Measurements from ENCODE around the gene ITPKA. TPM values are rescaled to one million over a fixed set of nuclear protein-coding genes. Genes with fewer than 3 reads are reported as not detected.

ITPKA gene
- total RNA-seq, 1 experiment from 2014 or later = not detected

- Histone ChIP-seq H3K27ac (ENCODE audit: low read length) (no peak overlapping the region), H3K4me3 (ENCODE audit: low read length) (no peak overlapping the region), H3K9me2 (replicated peaks; ENCODE audit: insufficient read depth, low read length) (no peaks in the 10 kb centered on the region), H2AFZ (ENCODE audit: low read length) (no peak overlapping the region), H3K79me2 (ENCODE audit: low read length) (no peaks in the 10 kb centered on the region), H3K27me3 (ENCODE audit: low read length) (no peaks in the 10 kb centered on the region), H3K4me2 (ENCODE audit: low read depth, low read length, poor library complexity, severe bottlenecking) (no peak overlapping the region), H4K20me1 (ENCODE audit: insufficient read depth, low read depth, low read length) (no peaks in the 10 kb centered on the region), H3K36me3 (ENCODE audit: insufficient read depth, low read length) (peaks cover 48% of the 10 kb centered on the region), H3K9ac (ENCODE audit: low read length) (no peak overlapping the region), H3K9me3 (ENCODE audit: low read length) (no peaks in the 10 kb centered on the region), H3K4me1 (ENCODE audit: low read length) (no peaks in the 10 kb centered on the region)
- DNase-seq = no peak
Observed at GRCh38 chr15:41473418-41473817, 20.3 kb upstream of the ITPKA start.

- Histone ChIP-seq H3K4me2 (ENCODE audit: low read depth, low read length, poor library complexity, severe bottlenecking) (no peak overlapping the region), H3K9me3 (ENCODE audit: low read length) (no peaks in the 10 kb centered on the region), H3K9ac (ENCODE audit: low read length) (no peak overlapping the region), H4K20me1 (ENCODE audit: insufficient read depth, low read depth, low read length) (no peaks in the 10 kb centered on the region), H3K27me3 (ENCODE audit: low read length) (no peaks in the 10 kb centered on the region), H3K27ac (ENCODE audit: low read length) (no peak overlapping the region), H3K4me1 (ENCODE audit: low read length) (no peaks in the 10 kb centered on the region), H3K36me3 (ENCODE audit: insufficient read depth, low read length) (peaks cover 49% of the 10 kb centered on the region), H2AFZ (ENCODE audit: low read length) (no peak overlapping the region), H3K4me3 (ENCODE audit: low read length) (no peak overlapping the region), H3K79me2 (ENCODE audit: low read length) (no peaks in the 10 kb centered on the region), H3K9me2 (replicated peaks; ENCODE audit: insufficient read depth, low read length) (no peaks in the 10 kb centered on the region)
- DNase-seq = no peak
Observed at GRCh38 chr15:41474436-41474835, 19.2 kb upstream of the ITPKA start.

- no peaks in the 10 kb centered on the region for H3K4me1 ChIP-seq (ENCODE audit: low read length)
- H3K9ac ChIP-seq (ENCODE audit: low read length) = no peak overlapping the region
- DNase-seq = no peak
- H3K9me2 ChIP-seq (replicated peaks; ENCODE audit: insufficient read depth, low read length) = no peaks in the 10 kb centered on the region
- no peak overlapping the region for H3K4me3 ChIP-seq (ENCODE audit: low read length)
- peaks cover 46% of the 10 kb centered on the region for H3K36me3 ChIP-seq (ENCODE audit: insufficient read depth, low read length)
- H3K27me3 ChIP-seq (ENCODE audit: low read length) = no peaks in the 10 kb centered on the region
- H3K79me2 ChIP-seq (ENCODE audit: low read length) = no peaks in the 10 kb centered on the region
- no peak overlapping the region for H3K4me2 ChIP-seq (ENCODE audit: low read depth, low read length, poor library complexity, severe bottlenecking)
- no peaks in the 10 kb centered on the region for H4K20me1 ChIP-seq (ENCODE audit: insufficient read depth, low read depth, low read length)
- H3K27ac ChIP-seq (ENCODE audit: low read length) = no peak overlapping the region
- H2AFZ ChIP-seq (ENCODE audit: low read length) = no peak overlapping the region
- no peaks in the 10 kb centered on the region for H3K9me3 ChIP-seq (ENCODE audit: low read length)
Observed at GRCh38 chr15:41474941-41475340, 18.7 kb upstream of the ITPKA start.

GRCh38 chr15:41476416-41477048 is 17.1 kb upstream of the ITPKA start:
- no peaks in the 10 kb centered on the region for H4K20me1 ChIP-seq (ENCODE audit: insufficient read depth, low read depth, low read length)
- H3K9ac ChIP-seq (ENCODE audit: low read length) = no peak overlapping the region
- no peaks in the 10 kb centered on the region for H3K27me3 ChIP-seq (ENCODE audit: low read length)
- H3K4me1 ChIP-seq (ENCODE audit: low read length) = no peaks in the 10 kb centered on the region
- no peak overlapping the region for H3K4me3 ChIP-seq (ENCODE audit: low read length)
- DNase-seq = no peak
- no peak overlapping the region for H3K4me2 ChIP-seq (ENCODE audit: low read depth, low read length, poor library complexity, severe bottlenecking)
- H3K36me3 ChIP-seq (ENCODE audit: insufficient read depth, low read length) = peaks cover 41% of the 10 kb centered on the region
- no peak overlapping the region for H2AFZ ChIP-seq (ENCODE audit: low read length)
- no peaks in the 10 kb centered on the region for H3K79me2 ChIP-seq (ENCODE audit: low read length)
- no peak overlapping the region for H3K27ac ChIP-seq (ENCODE audit: low read length)
- H3K9me3 ChIP-seq (ENCODE audit: low read length) = no peaks in the 10 kb centered on the region
- H3K9me2 ChIP-seq (replicated peaks; ENCODE audit: insufficient read depth, low read length) = no peaks in the 10 kb centered on the region

- Histone ChIP-seq H3K36me3 (ENCODE audit: insufficient read depth, low read length) (peaks cover 42% of the 10 kb centered on the region), H3K27me3 (ENCODE audit: low read length) (no peaks in the 10 kb centered on the region), H3K4me1 (ENCODE audit: low read length) (no peaks in the 10 kb centered on the region), H3K4me2 (ENCODE audit: low read depth, low read length, poor library complexity, severe bottlenecking) (no peak overlapping the region), H3K9ac (ENCODE audit: low read length) (no peak overlapping the region), H3K4me3 (ENCODE audit: low read length) (no peak overlapping the region), H3K9me3 (ENCODE audit: low read length) (no peaks in the 10 kb centered on the region), H3K9me2 (replicated peaks; ENCODE audit: insufficient read depth, low read length) (no peaks in the 10 kb centered on the region), H3K27ac (ENCODE audit: low read length) (no peak overlapping the region), H2AFZ (ENCODE audit: low read length) (no peak overlapping the region), H4K20me1 (ENCODE audit: insufficient read depth, low read depth, low read length) (no peaks in the 10 kb centered on the region), H3K79me2 (ENCODE audit: low read length) (no peaks in the 10 kb centered on the region)
- no peak for DNase-seq
Observed at GRCh38 chr15:41480396-41481140, 13.1 kb upstream of the ITPKA start.

GRCh38 chr15:41482110-41482877 is 11.4 kb upstream of the ITPKA start:
- H4K20me1 ChIP-seq (ENCODE audit: insufficient read depth, low read depth, low read length) = no peaks in the 10 kb centered on the region
- no peaks in the 10 kb centered on the region for H3K9me2 ChIP-seq (replicated peaks; ENCODE audit: insufficient read depth, low read length)
- DNase-seq = no peak
- H3K9ac ChIP-seq (ENCODE audit: low read length) = no peak overlapping the region
- H3K9me3 ChIP-seq (ENCODE audit: low read length) = no peaks in the 10 kb centered on the region
- no peaks in the 10 kb centered on the region for H3K27me3 ChIP-seq (ENCODE audit: low read length)
- H3K4me2 ChIP-seq (ENCODE audit: low read depth, low read length, poor library complexity, severe bottlenecking) = no peak overlapping the region
- H3K4me1 ChIP-seq (ENCODE audit: low read length) = no peaks in the 10 kb centered on the region
- H3K27ac ChIP-seq (ENCODE audit: low read length) = no peak overlapping the region
- H3K4me3 ChIP-seq (ENCODE audit: low read length) = no peak overlapping the region
- no peaks in the 10 kb centered on the region for H3K79me2 ChIP-seq (ENCODE audit: low read length)
- no peak overlapping the region for H2AFZ ChIP-seq (ENCODE audit: low read length)
- peaks cover 25% of the 10 kb centered on the region for H3K36me3 ChIP-seq (ENCODE audit: insufficient read depth, low read length)

GRCh38 chr15:41483115-41483514 is 10.6 kb upstream of the ITPKA start:
- H3K4me1 ChIP-seq (ENCODE audit: low read length) = no peaks in the 10 kb centered on the region
- H3K9me3 ChIP-seq (ENCODE audit: low read length) = no peaks in the 10 kb centered on the region
- no peak overlapping the region for H2AFZ ChIP-seq (ENCODE audit: low read length)
- no peaks in the 10 kb centered on the region for H4K20me1 ChIP-seq (ENCODE audit: insufficient read depth, low read depth, low read length)
- H3K9me2 ChIP-seq (replicated peaks; ENCODE audit: insufficient read depth, low read length) = no peaks in the 10 kb centered on the region
- no peaks in the 10 kb centered on the region for H3K27me3 ChIP-seq (ENCODE audit: low read length)
- H3K27ac ChIP-seq (ENCODE audit: low read length) = no peak overlapping the region
- no peak overlapping the region for H3K4me3 ChIP-seq (ENCODE audit: low read length)
- H3K36me3 ChIP-seq (ENCODE audit: insufficient read depth, low read length) = peaks cover 22% of the 10 kb centered on the region
- H3K4me2 ChIP-seq (ENCODE audit: low read depth, low read length, poor library complexity, severe bottlenecking) = no peak overlapping the region
- H3K9ac ChIP-seq (ENCODE audit: low read length) = no peak overlapping the region
- no peaks in the 10 kb centered on the region for H3K79me2 ChIP-seq (ENCODE audit: low read length)
- DNase-seq = no peak

GRCh38 chr15:41483519-41483918 is 10.2 kb upstream of the ITPKA start:
- no peaks in the 10 kb centered on the region for H3K9me2 ChIP-seq (replicated peaks; ENCODE audit: insufficient read depth, low read length)
- no peak overlapping the region for H3K27ac ChIP-seq (ENCODE audit: low read length)
- H3K36me3 ChIP-seq (ENCODE audit: insufficient read depth, low read length) = peaks cover 22% of the 10 kb centered on the region
- no peak for DNase-seq
- H4K20me1 ChIP-seq (ENCODE audit: insufficient read depth, low read depth, low read length) = no peaks in the 10 kb centered on the region
- H3K4me3 ChIP-seq (ENCODE audit: low read length) = no peak overlapping the region
- H3K9me3 ChIP-seq (ENCODE audit: low read length) = no peaks in the 10 kb centered on the region
- no peak overlapping the region for H3K9ac ChIP-seq (ENCODE audit: low read length)
- no peak overlapping the region for H3K4me2 ChIP-seq (ENCODE audit: low read depth, low read length, poor library complexity, severe bottlenecking)
- no peak overlapping the region for H2AFZ ChIP-seq (ENCODE audit: low read length)
- H3K27me3 ChIP-seq (ENCODE audit: low read length) = no peaks in the 10 kb centered on the region
- no peaks in the 10 kb centered on the region for H3K4me1 ChIP-seq (ENCODE audit: low read length)
- H3K79me2 ChIP-seq (ENCODE audit: low read length) = no peaks in the 10 kb centered on the region

Measured in Karpas-422 (cell line).